ENCODE results near the gene GDI2. TPM values are rescaled to one million over a fixed set of nuclear protein-coding genes. Genes with fewer than 3 reads are reported as not detected.
A peak's percentile ranks its signal among the peaks of the same experiment; 100 is the strongest.

The GDI2 gene
- total and polyA plus RNA-seq, 4 experiments from 2014 or later: 137 to 248 (median 167) TPM

DNA sequence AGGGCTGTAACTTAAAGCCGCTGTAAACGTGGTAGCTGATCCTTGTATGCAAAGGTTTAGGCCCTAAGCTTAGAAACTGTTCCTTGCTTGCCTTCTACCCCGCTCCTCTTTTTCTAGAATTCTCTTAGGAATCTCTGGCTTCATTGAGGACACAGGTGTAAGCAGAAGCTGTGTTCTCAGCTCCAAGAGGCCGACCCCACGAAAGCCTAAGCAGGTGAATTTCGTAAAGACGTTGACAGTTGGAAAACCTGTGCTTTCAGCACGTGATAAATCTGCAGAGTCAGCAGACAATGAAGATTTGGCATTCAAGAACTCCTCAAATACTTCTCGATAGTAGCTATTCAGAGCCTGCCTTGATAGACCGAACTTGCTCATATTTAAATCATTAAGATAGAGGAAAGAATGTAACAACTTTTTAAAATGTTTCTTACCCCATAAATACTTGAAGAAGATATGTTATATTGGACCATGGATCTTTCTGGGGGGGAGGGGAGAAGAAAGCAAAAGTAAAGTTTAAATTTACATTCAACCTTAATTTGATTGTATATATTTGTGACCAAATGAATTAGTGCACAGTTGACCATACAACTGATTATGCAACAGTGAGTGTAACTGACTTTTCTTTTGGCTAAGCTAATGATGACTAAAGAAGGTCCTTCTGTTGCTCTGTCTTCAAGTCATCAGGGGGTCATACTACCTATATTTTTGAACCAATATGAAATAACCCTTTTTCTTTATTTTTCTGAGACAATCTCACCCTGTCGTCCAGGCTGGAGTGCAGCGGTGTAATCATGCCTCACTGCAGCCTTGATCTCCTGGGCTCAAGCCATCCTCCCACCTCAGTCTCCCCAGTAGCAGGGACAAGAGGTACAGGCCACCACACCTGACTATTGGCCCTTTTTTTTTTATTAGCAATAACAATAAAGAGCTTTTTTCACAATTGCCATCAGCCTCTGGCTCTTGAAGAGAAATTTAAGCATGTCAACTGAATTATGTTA is 1.2 kb upstream of the GDI2 start:
- peak overlapping the region; percentile 88 to 98 (median 97) for H3K27ac Mint-ChIP-seq
- peaks cover 1 to 13% of the 10 kb centered on the region in 2 donors for H3K36me3 Mint-ChIP-seq
- H3K4me1 Mint-ChIP-seq: peaks cover 36 to 56% (median 46%) of the 10 kb centered on the region in 4 donors
- no peaks in the 10 kb centered on the region for H3K36me3 ChIP-seq (ENCODE audit: insufficient read depth, low read length)
- intact Hi-C loops (cut with micrococcal nuclease): loop anchor here (5.0 to 10.0 kb wide), 3 partner anchors 163 to 367 kb away; partner anchors contain the start of genes IL15RA and RBM17
- H3K4me1 ChIP-seq (ENCODE audit: insufficient read depth, low read length): peaks cover 41% of the 10 kb centered on the region
- POLR2A ChIA-PET (ENCODE audit: partially characterized antibody): interaction anchor here (0.7 to 2.6 kb wide), 14 partner anchors 10 to 595 kb away, joined by 3 to 27 read pairs (median 6); partner anchors contain the start of genes ANKRD16, FBH1 and TASOR2
- peak overlapping the region; percentile 71 to 95 for H3K4me3 ChIP-seq (ENCODE audit: low read length in 2 of 2)
- H3K4me3 Mint-ChIP-seq: peak overlapping the region; percentile 87 to 96 (median 93)
- H3K9me3 ChIP-seq (ENCODE audit: control insufficient read depth in 1 of 2, low read length in 2 of 2): no peaks in the 10 kb centered on the region
- peak overlapping the region; percentile 98 for H3K27ac ChIP-seq (ENCODE audit: low read depth, low read length)
- H3K27me3 ChIP-seq (ENCODE audit: insufficient read depth, low read length): no peaks in the 10 kb centered on the region
- no peak for DNase-seq
- no peaks in the 10 kb centered on the region for H3K27me3 Mint-ChIP-seq
- CTCF ChIA-PET (ENCODE audit: partially characterized antibody): interaction anchor here (0.8 to 1.2 kb wide), 4 partner anchors 58 to 126 kb away, joined by 3 to 4 read pairs (median 4); no protein-coding TSS in a partner anchor
- peaks cover 0 to 2% (median 0%) of the 10 kb centered on the region in 8 donors for H3K9me3 Mint-ChIP-seq

DNA sequence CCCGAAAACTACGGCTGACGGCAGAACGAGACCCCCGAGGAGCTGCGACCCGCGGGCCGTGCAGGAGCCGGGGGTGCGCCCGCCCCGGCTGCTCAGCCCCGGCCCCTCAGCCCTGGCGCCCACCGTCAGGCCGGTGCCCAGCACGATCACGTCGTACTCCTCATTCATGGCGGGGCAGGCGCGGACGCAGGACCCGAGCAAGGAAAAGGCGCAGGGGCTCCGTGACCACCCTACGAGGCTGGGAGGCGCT is 218 bp downstream of the GDI2 start:
- POLR2A ChIA-PET (ENCODE audit: partially characterized antibody): interaction anchor here (0.7 to 2.6 kb wide), 17 partner anchors 8 to 597 kb away, joined by 3 to 27 read pairs (median 4); partner anchors contain the start of genes ANKRD16, FBH1 and TASOR2
- Mint-ChIP-seq H3K4me1 (peaks cover 40 to 69% (median 56%) of the 10 kb centered on the region in 4 donors), H3K9me3 (peaks cover 0 to 2% (median 0%) of the 10 kb centered on the region in 8 donors), H3K4me3 (peak overlapping the region; percentile 87 to 98 (median 95)), H3K27me3 (no peaks in the 10 kb centered on the region), H3K27ac (peak overlapping the region; percentile 88 to 98 (median 97)), H3K36me3 (peaks cover 5 to 16% of the 10 kb centered on the region in 2 donors)
- Histone ChIP-seq H3K36me3 (ENCODE audit: insufficient read depth, low read length) (no peaks in the 10 kb centered on the region), H3K27ac (ENCODE audit: low read depth, low read length) (peak overlapping the region; percentile 98), H3K9me3 (ENCODE audit: control insufficient read depth in 1 of 2, low read length in 2 of 2) (no peaks in the 10 kb centered on the region), H3K4me1 (ENCODE audit: insufficient read depth, low read length) (peaks cover 55% of the 10 kb centered on the region), H3K4me3 (ENCODE audit: low read length in 2 of 2) (peak overlapping the region; percentile 59 to 95), H3K27me3 (ENCODE audit: insufficient read depth, low read length) (no peaks in the 10 kb centered on the region)
- intact Hi-C loops (cut with micrococcal nuclease): loop anchor here (1.0 to 10.0 kb wide), 9 partner anchors 38 to 1976 kb away; partner anchors contain the start of genes ATP5F1C, FBH1, IL15RA and RBM17
- DNase-seq: no peak
- CTCF ChIA-PET (ENCODE audit: partially characterized antibody): no interaction called here

DNA sequence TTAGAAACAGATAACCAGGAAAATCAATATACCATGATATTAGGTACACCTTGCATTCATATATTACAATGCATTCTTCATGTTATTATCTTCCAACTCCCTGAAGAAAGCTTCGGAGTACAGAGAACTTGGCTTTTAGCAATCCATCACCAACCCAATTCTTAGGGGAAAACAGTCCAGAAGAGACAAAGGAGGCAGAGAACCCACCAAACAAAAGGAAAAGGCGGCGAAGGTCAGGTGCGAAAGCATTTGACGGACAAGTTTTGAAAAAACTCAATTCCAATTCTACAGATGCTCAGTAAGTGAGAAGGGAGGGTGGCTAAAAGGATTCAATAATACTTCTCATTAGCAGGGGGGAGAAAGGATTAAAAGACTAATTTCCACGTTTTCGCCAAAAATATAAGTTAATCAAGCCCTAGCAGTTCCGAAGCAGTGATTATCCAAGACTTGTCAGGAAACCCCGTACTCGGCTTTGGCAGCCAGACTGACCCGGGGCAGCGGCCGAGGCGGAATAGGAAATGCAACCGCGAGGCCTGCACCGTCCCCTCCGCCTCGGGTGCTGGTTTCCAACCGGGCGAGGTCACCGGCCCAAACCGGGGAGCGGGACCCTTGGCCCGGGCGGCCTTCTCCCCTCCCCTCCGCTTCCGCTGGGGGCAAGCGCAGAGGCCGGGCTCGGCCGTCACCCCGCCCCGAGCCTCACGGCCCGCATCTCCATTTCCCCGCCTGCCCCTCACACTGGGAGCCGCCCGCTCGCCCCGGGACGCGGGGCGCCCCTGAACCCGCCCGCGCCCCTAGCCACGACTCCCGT is 747 bp downstream of the GDI2 start:
- Mint-ChIP-seq H3K4me1 (peaks cover 43 to 72% (median 58%) of the 10 kb centered on the region in 4 donors), H3K4me3 (peak overlapping the region; percentile 87 to 99 (median 94)), H3K27ac (peak overlapping the region; percentile 86 to 96 (median 90)), H3K9me3 (peaks cover 0 to 2% (median 0%) of the 10 kb centered on the region in 8 donors), H3K36me3 (peaks cover 5 to 17% of the 10 kb centered on the region in 2 donors), H3K27me3 (no peaks in the 10 kb centered on the region)
- H3K4me3 ChIP-seq (ENCODE audit: low read length in 2 of 2): peak overlapping the region; percentile 78 to 95
- no peaks in the 10 kb centered on the region for H3K9me3 ChIP-seq (ENCODE audit: control insufficient read depth in 1 of 2, low read length in 2 of 2)
- intact Hi-C loops (cut with micrococcal nuclease): loop anchor here (1.0 to 10.0 kb wide), 9 partner anchors 38 to 1976 kb away; partner anchors contain the start of genes ATP5F1C, FBH1, IL15RA and RBM17
- CTCF ChIA-PET (ENCODE audit: partially characterized antibody): no interaction called here
- H3K4me1 ChIP-seq (ENCODE audit: insufficient read depth, low read length): peaks cover 61% of the 10 kb centered on the region
- DNase-seq: peak in 1 of 5 donors; percentile 6
- POLR2A ChIA-PET (ENCODE audit: partially characterized antibody): interaction anchor here (0.7 to 3.4 kb wide), 12 partner anchors 9 to 519 kb away, joined by 3 to 27 read pairs (median 8); partner anchors contain the start of genes ANKRD16, FBH1 and TASOR2
- peak overlapping the region; percentile 98 for H3K27ac ChIP-seq (ENCODE audit: low read depth, low read length)
- no peaks in the 10 kb centered on the region for H3K27me3 ChIP-seq (ENCODE audit: insufficient read depth, low read length)
- H3K36me3 ChIP-seq (ENCODE audit: insufficient read depth, low read length): no peaks in the 10 kb centered on the region

DNA sequence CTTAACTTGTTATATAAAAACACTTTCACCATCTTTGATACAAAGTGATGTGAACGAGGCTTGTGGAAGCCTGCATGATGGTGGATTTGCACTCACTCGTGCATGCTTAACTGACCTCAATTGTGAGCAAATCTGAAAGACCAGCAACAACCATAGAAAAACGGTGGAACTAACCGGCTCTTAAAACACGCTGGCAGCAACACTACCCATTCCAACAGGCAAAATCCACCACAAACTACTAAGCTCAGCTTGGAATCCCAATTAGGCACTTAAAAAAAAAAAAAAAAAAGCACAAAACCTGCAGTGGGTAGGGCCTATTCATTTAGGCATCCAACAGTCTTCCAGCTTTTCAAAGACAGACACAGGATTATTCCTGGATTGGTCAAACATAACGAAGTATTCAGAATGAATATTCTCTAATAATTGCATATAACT is 1.8 kb downstream of the GDI2 start:
- H3K27me3 Mint-ChIP-seq: no peaks in the 10 kb centered on the region
- Histone ChIP-seq H3K4me1 (ENCODE audit: insufficient read depth, low read length) (peaks cover 71% of the 10 kb centered on the region), H3K27me3 (ENCODE audit: insufficient read depth, low read length) (no peaks in the 10 kb centered on the region), H3K36me3 (ENCODE audit: insufficient read depth, low read length) (no peaks in the 10 kb centered on the region), H3K9me3 (ENCODE audit: control insufficient read depth in 1 of 2, low read length in 2 of 2) (no peaks in the 10 kb centered on the region), H3K4me3 (ENCODE audit: low read length in 2 of 2) (peak overlapping the region; percentile 37 to 38), H3K27ac (ENCODE audit: low read depth, low read length) (peak overlapping the region; percentile 98)
- peaks cover 5 to 20% of the 10 kb centered on the region in 2 donors for H3K36me3 Mint-ChIP-seq
- H3K9me3 Mint-ChIP-seq: peaks cover 0 to 2% (median 0%) of the 10 kb centered on the region in 8 donors
- H3K4me3 Mint-ChIP-seq: peak overlapping the region; percentile 87 to 99 (median 92)
- no peak for DNase-seq
- ChIA-PET POLR2A (ENCODE audit: partially characterized antibody) (interaction anchor here (1.1 to 3.4 kb wide), 5 partner anchors 8 to 127 kb away, joined by 3 to 14 read pairs (median 4); partner anchors contain the start of genes ANKRD16, FBH1 and TASOR2), CTCF (ENCODE audit: partially characterized antibody) (interaction anchor here (1.0 to 1.6 kb wide), 2 partner anchors 13 to 16 kb away, joined by 3 to 6 read pairs; no protein-coding TSS in a partner anchor)
- H3K4me1 Mint-ChIP-seq: peaks cover 48 to 73% (median 61%) of the 10 kb centered on the region in 4 donors
- H3K27ac Mint-ChIP-seq: peak overlapping the region; percentile 87 to 96 (median 90)
- intact Hi-C loops (cut with micrococcal nuclease): loop anchor here (5.0 to 10.0 kb wide), 3 partner anchors 166 to 364 kb away; partner anchors contain the start of genes IL15RA and RBM17

DNA sequence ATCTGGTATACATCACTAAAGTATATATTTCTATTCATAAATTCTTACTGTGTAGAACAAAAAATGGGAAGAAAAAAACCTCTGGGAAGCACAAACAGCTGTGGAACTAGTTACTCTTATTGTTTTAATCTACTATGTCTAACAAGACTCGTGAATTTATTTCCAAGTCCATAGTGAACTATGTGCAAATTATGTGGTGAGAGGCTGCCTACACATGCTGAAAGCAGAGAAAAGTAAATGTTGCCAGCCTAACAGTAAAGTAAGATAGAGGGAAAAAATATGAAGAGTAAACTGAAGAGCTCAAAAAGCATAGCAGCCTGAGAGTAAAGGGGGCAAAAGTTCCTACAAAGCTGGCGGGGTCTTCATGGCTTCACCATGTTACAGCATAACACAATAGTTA is 3.0 kb downstream of the GDI2 start:
- Mint-ChIP-seq H3K4me3 (peak overlapping the region; percentile 49 to 99 (median 92)), H3K36me3 (peaks cover 11 to 27% of the 10 kb centered on the region in 2 donors)
- CTCF ChIA-PET (ENCODE audit: partially characterized antibody): interaction anchor here (1.6 kb wide), 1 partner anchor 15 kb away, joined by 6 read pairs; no protein-coding TSS in a partner anchor

More for the DNA sequence above, 3.0 kb downstream of the GDI2 start:
- intact Hi-C loops (cut with micrococcal nuclease): loop anchor here (5.0 to 10.0 kb wide), 3 partner anchors 167 to 363 kb away; partner anchors contain the start of genes IL15RA and RBM17
- POLR2A ChIA-PET (ENCODE audit: partially characterized antibody): interaction anchor here (1.0 to 3.4 kb wide), 7 partner anchors 9 to 126 kb away, joined by 3 to 14 read pairs (median 4); partner anchors contain the start of genes ANKRD16, FBH1 and TASOR2
- Histone ChIP-seq H3K4me1 (ENCODE audit: insufficient read depth, low read length) (peaks cover 75% of the 10 kb centered on the region), H3K36me3 (ENCODE audit: insufficient read depth, low read length) (peaks cover 8% of the 10 kb centered on the region), H3K4me3 (ENCODE audit: low read length in 2 of 2) (peak overlapping the region in 1 of 2 donors; percentile 7), H3K9me3 (ENCODE audit: control insufficient read depth in 1 of 2, low read length in 2 of 2) (no peaks in the 10 kb centered on the region), H3K27ac (ENCODE audit: low read depth, low read length) (peak overlapping the region; percentile 98), H3K27me3 (ENCODE audit: insufficient read depth, low read length) (no peaks in the 10 kb centered on the region)
- Mint-ChIP-seq H3K9me3 (peaks cover 0 to 2% (median 0%) of the 10 kb centered on the region in 8 donors), H3K27me3 (no peaks in the 10 kb centered on the region), H3K4me1 (peaks cover 53 to 80% (median 67%) of the 10 kb centered on the region in 4 donors), H3K27ac (peak overlapping the region; percentile 61 to 93 (median 88))
- no peak for DNase-seq
